HG03280 (cell line): ENCODE data around the gene RFT1.
A peak's percentile ranks its signal among the peaks of the same experiment; 100 is the strongest.

Source experiments
- ATAC-seq: cut with Tn5 transposase; IDR thresholded peaks from one replicate; pipeline ENCODE4 v1.9.1; 2021; ENCODE audit warnings: mild to moderate bottlenecking, moderate library complexity; ENCODE audit not compliant: unreplicated experiment

The RFT1 gene

GRCh38 chr3:53129344-53129743, 891 bp downstream of the RFT1 start:
- ATAC-seq, result no peak

GRCh38 chr3:53126601-53127000, 3.6 kb downstream of the RFT1 start:
- ATAC-seq, result no peak

- ATAC-seq, result no peak
Measured at GRCh38 chr3:53123953-53124352, 6.3 kb downstream of the RFT1 start.

GRCh38 chr3:53123510-53123909, 6.7 kb downstream of the RFT1 start:
- no peak for ATAC-seq

GRCh38 chr3:53122933-53123305, 7.3 kb downstream of the RFT1 start:
- no peak for ATAC-seq

GRCh38 chr3:53122255-53122932, 7.8 kb downstream of the RFT1 start:
- no peak for ATAC-seq

GRCh38 chr3:53120336-53120735, 9.9 kb downstream of the RFT1 start:
- no peak for ATAC-seq

- ATAC-seq, result no peak
Measured at GRCh38 chr3:53116956-53117355, 13.3 kb downstream of the RFT1 start.

GRCh38 chr3:53114412-53115074, 15.7 kb downstream of the RFT1 start:
- no peak for ATAC-seq

- no peak for ATAC-seq
Measured at GRCh38 chr3:53114011-53114400, 16.2 kb downstream of the RFT1 start.

- no peak for ATAC-seq
Measured at GRCh38 chr3:53113293-53114010, 16.8 kb downstream of the RFT1 start.

- ATAC-seq, result no peak
Measured at GRCh38 chr3:53111822-53112221, 18.4 kb downstream of the RFT1 start.

GRCh38 chr3:53109891-53110771, 20.1 kb downstream of the RFT1 start:
- no peak for ATAC-seq

GRCh38 chr3:53109190-53109589, 21.0 kb downstream of the RFT1 start:
- no peak for ATAC-seq

GRCh38 chr3:53104762-53105161, 25.5 kb downstream of the RFT1 start:
- no peak for ATAC-seq

- no peak for ATAC-seq
Measured at GRCh38 chr3:53103397-53104296, 26.6 kb downstream of the RFT1 start.

- peak; percentile 85 for ATAC-seq
Measured at GRCh38 chr3:53102601-53103147, 27.6 kb downstream of the RFT1 start.

- ATAC-seq, result no peak
Measured at GRCh38 chr3:53101956-53102355, 28.3 kb downstream of the RFT1 start.

GRCh38 chr3:53100818-53101466, 29.3 kb downstream of the RFT1 start:
- no peak for ATAC-seq
